DND-41 (cell line): ENCODE results near the gene OXTR.

Experiments used
- ATAC-seq: fragments of 200-7000 bp; cut with Tn5 transposase; 3 replicates; pipeline ENCODE4 v1.9.1; 2021; ENCODE audit warnings: low read depth; ENCODE audit not compliant: insufficient read depth
- DNase-seq: peaks from one replicate; pipeline ENCODE4 v3.0.0-alpha.2; 2020
- H2AFZ ChIP-seq: 2 replicates; pipeline ENCODE4 v1.6.0; 2012; ENCODE audit warnings: low read depth, low read length
- H3K27ac ChIP-seq: 2 replicates; pipeline ENCODE4 v1.5.1; 2012; ENCODE audit warnings: low read length, inconsistent platforms
- H3K27me3 ChIP-seq: fragments of 200-600 bp; sonication (generic); 2 replicates; pipeline ENCODE4 v1.6.0; 2012; ENCODE audit warnings: low read length, mild to moderate bottlenecking, inconsistent platforms; ENCODE audit not compliant: insufficient read depth, poor library complexity
- H3K36me3 ChIP-seq: 2 replicates; pipeline ENCODE4 v1.5.1; 2012; ENCODE audit warnings: low read length, inconsistent platforms; ENCODE audit not compliant: insufficient read depth
- H3K4me1 ChIP-seq: 2 replicates; pipeline ENCODE4 v1.5.1; 2012; ENCODE audit warnings: mild to moderate bottlenecking, low read length; ENCODE audit not compliant: insufficient read depth
- H3K4me2 ChIP-seq: 2 replicates; pipeline ENCODE4 v1.6.0; 2012; ENCODE audit warnings: mild to moderate bottlenecking, moderate library complexity, low read length, inconsistent platforms; ENCODE audit not compliant: insufficient read depth
- H3K4me3 ChIP-seq, 2 experiments: fragments of 200-600 bp in 1 of 2; shearing (Covaris generic) in 1 of 2; 2 replicates each; pipeline ENCODE4 v1.5.1; 2012 to 2016; ENCODE audit warnings: inconsistent platforms in 2 of 2, low read length in 2 of 2, mild to moderate bottlenecking in 2 of 2, low read depth in 1 of 2, moderate library complexity in 1 of 2
- H3K79me2 ChIP-seq: 2 replicates; pipeline ENCODE4 v1.6.0; 2012; ENCODE audit warnings: low read length, inconsistent platforms; ENCODE audit not compliant: insufficient read depth
- H3K9ac ChIP-seq: 2 replicates; pipeline ENCODE4 v1.6.0; 2012; ENCODE audit warnings: low read depth, mild to moderate bottlenecking, inconsistent platforms, low read length, moderate library complexity
- H3K9me3 ChIP-seq: 2 replicates; pipeline ENCODE4 v1.5.1; 2012; ENCODE audit warnings: low read length, moderate library complexity, mild to moderate bottlenecking, inconsistent platforms; ENCODE audit not compliant: insufficient read depth, severe bottlenecking
- H4K20me1 ChIP-seq: 2 replicates; pipeline ENCODE4 v1.6.0; 2012; ENCODE audit warnings: low read length; ENCODE audit not compliant: insufficient read depth
- CTCF ChIP-seq: IDR thresholded peaks from 2 replicates; pipeline ENCODE4 v1.5.1; 2012; ENCODE audit warnings: borderline replicate concordance, low read length, moderate library complexity, mild to moderate bottlenecking; ENCODE audit not compliant: poor library complexity, severe bottlenecking; ENCODE audit errors: extremely low read depth
- EZH2 ChIP-seq: IDR thresholded peaks from 3 replicates; pipeline ENCODE4 v1.6.1; 2012; ENCODE audit warnings: borderline replicate concordance, low read depth, mild to moderate bottlenecking, moderate library complexity, low read length, inconsistent platforms; ENCODE audit not compliant: severe bottlenecking

Gene OXTR

GRCh38 chr3:8767667-8768363 lies 1.6 kb downstream of the OXTR start:
- H3K4me1 ChIP-seq, result no peaks in the 10 kb centered on the region
- H3K27ac ChIP-seq, result no peak overlapping the region
- peaks cover 8% of the 10 kb centered on the region for H3K9me3 ChIP-seq
- ATAC-seq (no peak), DNase-seq (no peak)
- H3K4me2 ChIP-seq, result no peak overlapping the region
- no peaks in the 10 kb centered on the region for H4K20me1 ChIP-seq
- H2AFZ ChIP-seq, result no peak overlapping the region
- no peaks in the 10 kb centered on the region for H3K36me3 ChIP-seq
- H3K9ac ChIP-seq, result no peak overlapping the region
- TF ChIP-seq EZH2 (no peak), CTCF (no peak)
- no peaks in the 10 kb centered on the region for H3K79me2 ChIP-seq
- H3K4me3 ChIP-seq, result no peak overlapping the region
- no peaks in the 10 kb centered on the region for H3K27me3 ChIP-seq

- Histone ChIP-seq H3K4me3 (no peak overlapping the region), H3K79me2 (no peaks in the 10 kb centered on the region), H3K27ac (no peak overlapping the region), H3K9ac (no peak overlapping the region), H3K9me3 (peaks cover 8% of the 10 kb centered on the region), H2AFZ (no peak overlapping the region), H3K36me3 (no peaks in the 10 kb centered on the region), H3K4me2 (no peak overlapping the region), H3K27me3 (no peaks in the 10 kb centered on the region), H4K20me1 (no peaks in the 10 kb centered on the region), H3K4me1 (no peaks in the 10 kb centered on the region)
- TF ChIP-seq CTCF, result no peak
- TF ChIP-seq EZH2, result no peak
- ATAC-seq, result no peak
- no peak for DNase-seq
Measured at GRCh38 chr3:8767256-8767666, 2.2 kb downstream of the OXTR start.

GRCh38 chr3:8766148-8766547 lies 3.3 kb downstream of the OXTR start:
- DNase-seq (no peak), ATAC-seq (no peak)
- Histone ChIP-seq H4K20me1 (no peaks in the 10 kb centered on the region), H3K9me3 (peaks cover 8% of the 10 kb centered on the region), H3K4me3 (no peak overlapping the region), H3K36me3 (no peaks in the 10 kb centered on the region), H3K27ac (no peak overlapping the region), H2AFZ (no peak overlapping the region), H3K9ac (no peak overlapping the region), H3K4me1 (no peaks in the 10 kb centered on the region), H3K79me2 (no peaks in the 10 kb centered on the region), H3K4me2 (no peak overlapping the region), H3K27me3 (no peaks in the 10 kb centered on the region)
- TF ChIP-seq EZH2 (no peak), CTCF (no peak)
